Esophagus muscularis mucosa (tissue), 4 donors: Measurements from ENCODE around the gene ZC3H6. TPM values are rescaled to one million over a fixed set of nuclear protein-coding genes. Genes with fewer than 3 reads are reported as not detected.
"Not testable (repeated sequence)": the region's sequence is repeated elsewhere in the genome, so short reads cannot be mapped to it uniquely, and the experiment has no call there.

ENCODE experiments used
- DNase-seq: peaks from one replicate; pipeline ENCODE4 v3.0.0-alpha.2; 2017; ENCODE audit errors: extremely low spot score
- H3K27ac ChIP-seq, 4 donors: fragments of 200-600 bp; sonication (generic); replicated peaks in 1 of 4; 1 replicate in 3 of 4; 2 replicates in 1 of 4; pipeline ENCODE4 v1.5.1; 2016 to 2019; ENCODE audit warnings: mild to moderate bottlenecking in 1 of 4
- H3K27me3 ChIP-seq, 4 donors: fragments of 200-600 bp; sonication (generic); one replicate each; pipeline versions ENCODE4 v1.5.1 to v1.6.0; 2016 to 2019
- H3K36me3 ChIP-seq, 4 donors: fragments of 200-600 bp; sonication (generic); one replicate each; pipeline ENCODE4 v1.5.1; 2016 to 2019
- H3K4me1 ChIP-seq, 4 donors: fragments of 200-600 bp; sonication (generic); one replicate each; pipeline ENCODE4 v1.5.1; 2016 to 2019
- H3K4me3 ChIP-seq, 4 donors: fragments of 200-600 bp; sonication (generic); 1 replicate in 2 of 4; 2 replicates in 2 of 4; pipeline ENCODE4 v1.5.1; 2016 to 2019; ENCODE audit warnings: mild to moderate bottlenecking in 4 of 4, moderate library complexity in 1 of 4
- H3K9me3 ChIP-seq, 4 donors: fragments of 200-600 bp; sonication (generic); 1 replicate in 3 of 4; 2 replicates in 1 of 4; pipeline ENCODE4 v1.5.1; 2016 to 2019
- CTCF ChIP-seq, 3 experiments: fragments of 200-600 bp in 2 of 3; fragments of 450-650 bp in 1 of 3; sonication (generic) in 2 of 3; IDR thresholded peaks; one replicate each; pipeline ENCODE4 v1.5.1; 2017 to 2019; ENCODE audit warnings: antibody characterized with exemption in 3 of 3, mild to moderate bottlenecking in 2 of 3, moderate library complexity in 1 of 3
- EP300 ChIP-seq: sonication (generic); formaldehyde crosslinking; IDR thresholded peaks from one replicate; pipeline ENCODE4 v1.6.1; 2017; ENCODE audit warnings: antibody characterized with exemption
- POLR2A ChIP-seq: fragments of 450-650 bp; IDR thresholded peaks from one replicate; pipeline ENCODE4 v1.6.1; 2017; ENCODE audit warnings: antibody characterized with exemption, moderate library complexity, mild to moderate bottlenecking, low read depth
- POLR2AphosphoS5 ChIP-seq, 2 donors: sonication (generic); formaldehyde crosslinking; IDR thresholded peaks; one replicate each; pipeline ENCODE4 v1.6.1; 2017; ENCODE audit warnings: antibody characterized with exemption in 2 of 2
- WGBS: methylation state at CpG from one replicate; pipeline ENCODE4 v1.1.5; 2018; 5-methylcytosine and 5-hydroxymethylcytosine counted together
- intact Hi-C: fragments of 100-400 bp; cut with DNase I; formaldehyde crosslinking; loops from one replicate; pipeline ENCODE4 v1.15.1; 2023
- total RNA-seq, 4 donors: library from RNA; depleted of rRNA; stranded (reverse); fragments of >200 nt; gene quantifications; one replicate each; pipeline versions ENCODE4 v1.1.0 to v1.2.1, GENCODE V29; 2016

ZC3H6 gene
- total RNA-seq, 4 donors from 2014 or later, result 12.8 to 22.0 (median 16.8) TPM

- TF ChIP-seq POLR2AphosphoS5 (IDR thresholded peaks at IDR 0.05) (no peak), EP300 (no peak), CTCF (IDR thresholded peaks at IDR 0.05) (no peak)
- Histone ChIP-seq H3K27me3 (no peaks in the 10 kb centered on the region), H3K4me1 (peaks cover 9 to 26% (median 15%) of the 10 kb centered on the region in 4 donors), H3K36me3 (no peaks in the 10 kb centered on the region), H3K4me3 (peak overlapping the region; percentile 76 to 92 (median 78)), H3K27ac (peak overlapping the region; percentile 97 to 99 (median 99)), H3K9me3 (no peaks in the 10 kb centered on the region)
- 66% methylated on average over 5 of the region's 5 CpGs for WGBS
- intact Hi-C loops, result no loop called here
- no peak for DNase-seq
Measured at GRCh38 chr2:112276954-112277353, 1.6 kb downstream of the ZC3H6 start.

- H3K4me1 ChIP-seq, result peaks cover 9 to 27% (median 15%) of the 10 kb centered on the region in 4 donors
- no peak overlapping the region for H3K4me3 ChIP-seq
- no peaks in the 10 kb centered on the region for H3K9me3 ChIP-seq
- TF ChIP-seq EP300 (no peak), POLR2AphosphoS5 (IDR thresholded peaks at IDR 0.05) (no peak)
- WGBS, result 89% methylated on average over 5 of the region's 5 CpGs
- DNase-seq, result no peak
- peak overlapping the region in 3 of 4 donors; percentile 0 to 37 (median 15) for H3K27ac ChIP-seq
- no peaks in the 10 kb centered on the region for H3K36me3 ChIP-seq
- intact Hi-C loops, result no loop called here
- H3K27me3 ChIP-seq, result no peaks in the 10 kb centered on the region
Measured at GRCh38 chr2:112277596-112278220, 2.3 kb downstream of the ZC3H6 start.

- H3K9me3 ChIP-seq, DNase-seq, H3K4me3 ChIP-seq, H3K36me3 ChIP-seq, intact Hi-C loops, H3K27ac ChIP-seq, H3K27me3 ChIP-seq: not testable (repeated sequence)
- WGBS, result 96% methylated on average over 4 of the region's 4 CpGs
- peaks cover 2 to 24% (median 6%) of the 10 kb centered on the region in 4 donors for H3K4me1 ChIP-seq
Measured at GRCh38 chr2:112282066-112282465, 6.7 kb downstream of the ZC3H6 start.

GRCh38 chr2:112283535-112283934 lies 8.1 kb downstream of the ZC3H6 start:
- H3K36me3 ChIP-seq, H3K4me1 ChIP-seq, H3K4me3 ChIP-seq, H3K27ac ChIP-seq, H3K27me3 ChIP-seq, intact Hi-C loops, DNase-seq, H3K9me3 ChIP-seq: not testable (repeated sequence)
- WGBS, result 89% methylated on average over 2 of the region's 2 CpGs

- TF ChIP-seq POLR2AphosphoS5 (IDR thresholded peaks at IDR 0.05), result no peak
- no peak for TF ChIP-seq EP300
- no peak for TF ChIP-seq POLR2A
- TF ChIP-seq CTCF (IDR thresholded peaks at IDR 0.05), result no peak
- no peaks in the 10 kb centered on the region for H3K36me3 ChIP-seq
- 89% methylated on average over 3 of the region's 3 CpGs for WGBS
Measured at GRCh38 chr2:112290088-112290487, 14.7 kb downstream of the ZC3H6 start.

GRCh38 chr2:112290648-112291047 lies 15.3 kb downstream of the ZC3H6 start:
- Histone ChIP-seq H3K4me3 (no peak overlapping the region), H3K4me1 (peaks cover 0 to 8% (median 4%) of the 10 kb centered on the region in 4 donors), H3K9me3 (no peaks in the 10 kb centered on the region), H3K27me3 (no peaks in the 10 kb centered on the region), H3K27ac (no peak overlapping the region), H3K36me3 (no peaks in the 10 kb centered on the region)
- TF ChIP-seq POLR2A (no peak), EP300 (no peak), POLR2AphosphoS5 (IDR thresholded peaks at IDR 0.05) (no peak), CTCF (IDR thresholded peaks at IDR 0.05) (no peak)
- WGBS, result 64% methylated on average over 1 of the region's 1 CpG
- intact Hi-C loops, result no loop called here
- no peak for DNase-seq

More at GRCh38 chr2:112290088-112290487, 14.7 kb downstream of the ZC3H6 start:
- DNase-seq, result no peak
- Histone ChIP-seq H3K4me1 (peaks cover 0 to 8% (median 2%) of the 10 kb centered on the region in 4 donors), H3K27ac (no peak overlapping the region), H3K27me3 (no peaks in the 10 kb centered on the region), H3K4me3 (no peak overlapping the region), H3K9me3 (no peaks in the 10 kb centered on the region)
- intact Hi-C loops, result no loop called here
